A673 (cell line): Measurements from ENCODE around the gene CCDC82. TPM values are rescaled to one million over a fixed set of nuclear protein-coding genes. Genes with fewer than 3 reads are reported as not detected.
A peak's percentile ranks its signal among the peaks of the same experiment; 100 is the strongest.

Source experiments
- BruUV-seq: library from RNA; stranded (reverse); fragments of 400-500 nt; replicated peaks from 2 replicates; lab custom pipeline; 2021; lab: Mats Ljungman, UMichigan
- CTCF ChIA-PET: fragments of 300-600 bp; sonication (Branson Sonifier 250); formaldehyde crosslinking; loops from one replicate; lab custom pipeline; 2022; ENCODE audit warnings: antibody characterized with exemption; lab: Charles Lee
- POLR2A ChIA-PET: fragments of 300-600 bp; sonication (Branson Sonifier 250); formaldehyde crosslinking; loops from one replicate; lab custom pipeline; 2022; ENCODE audit warnings: antibody characterized with exemption; ENCODE audit not compliant: low non-redundant PET; lab: Charles Lee
- DNase-seq: peaks from one replicate; pipeline ENCODE4 v3.0.0-alpha.2; 2015; ENCODE audit warnings: low spot score
- H3K27ac ChIP-seq: fragments of 200-600 bp; sonication (generic); 2 replicates; pipeline ENCODE4 v1.5.1; 2016; ENCODE audit warnings: mixed run types, low read depth, mild to moderate bottlenecking, mixed read lengths, antibody characterized with exemption, low read length; ENCODE audit not compliant: poor library complexity, severe bottlenecking
- H3K27me3 ChIP-seq: fragments of 200-600 bp; sonication (generic); replicated peaks from 2 replicates; pipeline ENCODE4 v1.6.1; 2017; ENCODE audit warnings: mixed run types, low read depth, mild to moderate bottlenecking, mixed read lengths, antibody characterized with exemption, low read length; ENCODE audit not compliant: insufficient read depth, poor library complexity
- H3K36me3 ChIP-seq: fragments of 200-600 bp; sonication (generic); 2 replicates; pipeline ENCODE4 v1.6.1; 2016; ENCODE audit warnings: mixed run types, mild to moderate bottlenecking, mixed read lengths, antibody characterized with exemption, low read length; ENCODE audit not compliant: insufficient read depth, poor library complexity, severe bottlenecking
- H3K4me1 ChIP-seq: fragments of 200-600 bp; sonication (generic); 2 replicates; pipeline ENCODE4 v1.6.1; 2017; ENCODE audit warnings: mixed run types, mild to moderate bottlenecking, mixed read lengths, antibody characterized with exemption, low read length; ENCODE audit not compliant: insufficient read depth, poor library complexity, severe bottlenecking
- H3K4me3 ChIP-seq: fragments of 200-600 bp; sonication (generic); 2 replicates; pipeline ENCODE4 v1.5.1; 2016; ENCODE audit warnings: low read depth, mixed run types, mild to moderate bottlenecking, mixed read lengths, low read length; ENCODE audit not compliant: poor library complexity, severe bottlenecking
- H3K9me3 ChIP-seq: fragments of 200-600 bp; sonication (generic); 2 replicates; pipeline ENCODE4 v1.6.1; 2016; ENCODE audit warnings: mixed run types, low read depth, mild to moderate bottlenecking, mixed read lengths, antibody characterized with exemption, low read length; ENCODE audit not compliant: poor library complexity, severe bottlenecking
- EZH2 ChIP-seq: fragments of 200-600 bp; sonication (generic); IDR thresholded peaks from 2 replicates; pipeline ENCODE4 v1.6.1; 2017; ENCODE audit warnings: borderline replicate concordance, low read depth, mild to moderate bottlenecking, mixed read lengths, antibody characterized with exemption, low read length; ENCODE audit not compliant: poor library complexity, severe bottlenecking
- intact Hi-C: fragments of 100-400 bp; cut with micrococcal nuclease; formaldehyde crosslinking; loops from one replicate; pipeline ENCODE4 v1.10.0; 2022; ENCODE audit not compliant: unreplicated experiment
- total RNA-seq: library from RNA; stranded (reverse); gene quantifications from 2 replicates; pipeline ENCODE4 v1.2.3, GENCODE V29; 2021
- TF ChIP-seq, protein P1 (sequence below): fragments of 300-800, 200-600 bp; sonication (generic); conservative IDR thresholded peaks from 2 replicates; pipeline ENCODE4 v1.5.1; 2017; ENCODE audit warnings: low read depth, mild to moderate bottlenecking, antibody characterized with exemption, low read length, moderate library complexity, mixed read lengths

CCDC82 gene
- total RNA-seq, 1 experiment from 2014 or later: 33.1 TPM

DNA sequence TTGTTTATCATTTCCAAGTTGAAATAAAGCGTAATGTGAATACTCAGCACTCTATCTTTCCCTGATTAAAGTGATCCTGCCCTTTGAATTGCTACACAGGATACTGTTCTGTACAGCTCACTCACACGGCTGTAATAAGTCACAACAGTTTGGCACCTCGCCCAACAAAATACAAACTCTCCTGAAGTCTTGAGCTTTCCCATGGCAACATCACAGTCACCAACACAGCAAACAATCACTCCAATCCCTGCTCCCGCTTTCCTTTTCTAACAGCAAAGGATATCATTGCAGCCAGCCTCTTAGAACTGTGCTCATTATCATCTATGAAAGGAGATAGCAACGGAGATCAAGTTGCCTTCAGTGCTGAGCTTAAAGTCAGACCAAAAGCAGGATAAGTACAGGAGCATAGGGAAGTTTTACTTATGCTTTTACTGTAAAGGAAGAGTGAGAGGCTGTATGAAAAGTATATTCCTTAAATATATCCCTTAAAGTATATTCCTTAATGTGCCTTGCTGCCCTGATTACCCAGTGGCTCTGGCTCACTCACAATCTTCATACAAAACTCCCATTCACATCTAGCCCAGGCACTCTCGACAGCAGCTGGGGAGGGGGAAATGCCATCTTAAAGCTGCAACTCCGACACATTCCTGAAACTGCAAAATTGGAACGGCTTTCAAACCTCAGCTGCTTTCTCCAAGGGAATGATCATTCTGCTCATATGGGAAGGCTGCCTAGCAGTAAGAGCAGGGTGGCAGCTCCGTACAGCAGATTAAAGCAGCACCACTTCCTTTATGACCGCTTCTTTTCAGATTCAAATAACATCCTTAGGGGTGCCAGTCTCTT lies 82.6 kb downstream of the CCDC82 start:
- Histone ChIP-seq H3K4me1 (peaks cover 84% of the 10 kb centered on the region), H3K4me3 (peak overlapping the region; percentile 36), H3K9me3 (no peaks in the 10 kb centered on the region), H3K27ac (peak overlapping the region; percentile 83), H3K27me3 (no peaks in the 10 kb centered on the region), H3K36me3 (no peaks in the 10 kb centered on the region)
- peak; percentile 97 for DNase-seq
- intact Hi-C loops: loop anchor here (1.0 kb wide), 1 partner anchor 64 kb away; no protein-coding TSS in a partner anchor
- TF ChIP-seq EZH2: no peak
- TF ChIP-seq, protein P1, sequence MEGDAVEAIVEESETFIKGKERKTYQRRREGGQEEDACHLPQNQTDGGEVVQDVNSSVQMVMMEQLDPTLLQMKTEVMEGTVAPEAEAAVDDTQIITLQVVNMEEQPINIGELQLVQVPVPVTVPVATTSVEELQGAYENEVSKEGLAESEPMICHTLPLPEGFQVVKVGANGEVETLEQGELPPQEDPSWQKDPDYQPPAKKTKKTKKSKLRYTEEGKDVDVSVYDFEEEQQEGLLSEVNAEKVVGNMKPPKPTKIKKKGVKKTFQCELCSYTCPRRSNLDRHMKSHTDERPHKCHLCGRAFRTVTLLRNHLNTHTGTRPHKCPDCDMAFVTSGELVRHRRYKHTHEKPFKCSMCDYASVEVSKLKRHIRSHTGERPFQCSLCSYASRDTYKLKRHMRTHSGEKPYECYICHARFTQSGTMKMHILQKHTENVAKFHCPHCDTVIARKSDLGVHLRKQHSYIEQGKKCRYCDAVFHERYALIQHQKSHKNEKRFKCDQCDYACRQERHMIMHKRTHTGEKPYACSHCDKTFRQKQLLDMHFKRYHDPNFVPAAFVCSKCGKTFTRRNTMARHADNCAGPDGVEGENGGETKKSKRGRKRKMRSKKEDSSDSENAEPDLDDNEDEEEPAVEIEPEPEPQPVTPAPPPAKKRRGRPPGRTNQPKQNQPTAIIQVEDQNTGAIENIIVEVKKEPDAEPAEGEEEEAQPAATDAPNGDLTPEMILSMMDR: no peak
- BruUV-seq: TSS peak; percentile 53
- CTCF ChIA-PET: interaction anchor here (0.7 to 0.9 kb wide), 3 partner anchors 36 to 458 kb away, joined by 3 to 4 read pairs (median 4); partner anchors contain the start of gene MAML2
- POLR2A ChIA-PET: interaction anchor here (0.7 kb wide), 1 partner anchor 82 kb away, joined by 4 read pairs; no protein-coding TSS in a partner anchor

GRCh38 chr11:96306600-96306932 lies 83.1 kb downstream of the CCDC82 start:
- DNase-seq: no peak
- Histone ChIP-seq H3K4me1 (peaks cover 85% of the 10 kb centered on the region), H3K27me3 (no peaks in the 10 kb centered on the region), H3K4me3 (peak overlapping the region; percentile 36), H3K36me3 (no peaks in the 10 kb centered on the region), H3K27ac (peak overlapping the region; percentile 83), H3K9me3 (no peaks in the 10 kb centered on the region)
- intact Hi-C loops: no loop called here
- CTCF ChIA-PET: interaction anchor here (0.8 to 0.9 kb wide), 2 partner anchors 37 to 457 kb away, joined by 3 to 4 read pairs; partner anchors contain the start of gene MAML2
- POLR2A ChIA-PET: no interaction called here
- TF ChIP-seq, protein P1: no peak
- no peak for TF ChIP-seq EZH2
- BruUV-seq: no TSS peak

GRCh38 chr11:96306071-96306470 lies 83.6 kb downstream of the CCDC82 start:
- H3K27ac ChIP-seq: peak overlapping the region; percentile 83
- H3K9me3 ChIP-seq: no peaks in the 10 kb centered on the region
- no peak for DNase-seq
- peaks cover 80% of the 10 kb centered on the region for H3K4me1 ChIP-seq
- ChIA-PET CTCF (interaction anchor here (0.8 kb wide), 1 partner anchor 37 kb away, joined by 4 read pairs; the partner anchor contains the start of gene MAML2), POLR2A (no interaction called here)
- H3K27me3 ChIP-seq: no peaks in the 10 kb centered on the region
- peak overlapping the region; percentile 36 for H3K4me3 ChIP-seq
- intact Hi-C loops: no loop called here
- no peaks in the 10 kb centered on the region for H3K36me3 ChIP-seq
- TF ChIP-seq EZH2: no peak
- TF ChIP-seq, protein P1: no peak
- no TSS peak for BruUV-seq
